HL-60/S4 (cell line): ENCODE data around the gene HINFP.
"Not testable (repeated sequence)": the region's sequence is repeated elsewhere in the genome, so short reads cannot be mapped to it uniquely, and the experiment has no call there.

Source experiments
- in situ Hi-C: fragments of 300-500 bp; cut with MboI; formaldehyde crosslinking; loops from 2 replicates; pipeline ENCODE4 v1.14.3; 2022; ENCODE audit warnings: low sequenced_read_pairs

HINFP gene

DNA sequence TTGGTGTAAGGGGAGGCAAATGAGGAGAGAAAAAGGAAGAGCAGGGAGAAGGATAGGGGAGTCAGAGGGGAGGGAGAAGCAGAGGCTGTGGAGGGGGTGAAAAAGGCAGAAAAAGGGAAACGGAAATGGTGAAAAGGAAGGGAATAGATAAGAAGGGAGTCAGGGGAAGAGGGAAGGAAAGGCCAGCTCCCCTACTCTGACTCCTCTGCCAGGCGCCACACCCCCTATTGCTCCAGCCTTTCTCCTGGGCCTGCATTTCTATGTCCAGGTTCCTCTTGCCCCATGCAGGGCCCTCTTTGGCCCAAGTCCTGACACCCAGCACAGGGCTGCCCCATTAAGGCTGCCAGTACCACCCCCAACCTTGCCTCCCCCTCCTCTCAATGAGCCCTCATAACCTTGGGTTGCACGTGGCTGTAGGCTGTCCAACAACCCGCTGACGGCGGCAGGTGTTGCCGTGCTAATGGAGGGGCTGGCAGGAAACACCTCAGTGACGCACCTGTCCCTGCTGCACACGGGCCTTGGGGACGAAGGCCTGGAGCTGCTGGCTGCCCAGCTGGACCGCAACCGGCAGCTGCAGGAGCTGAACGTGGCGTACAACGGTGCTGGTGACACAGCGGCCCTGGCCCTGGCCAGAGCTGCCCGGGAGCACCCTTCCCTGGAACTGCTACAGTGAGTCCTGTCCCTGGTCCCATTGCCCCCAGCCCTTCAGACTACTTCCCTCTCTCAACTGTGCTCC is 60.5 kb downstream of the HINFP start:
- in situ Hi-C loops, result no loop called here

DNA sequence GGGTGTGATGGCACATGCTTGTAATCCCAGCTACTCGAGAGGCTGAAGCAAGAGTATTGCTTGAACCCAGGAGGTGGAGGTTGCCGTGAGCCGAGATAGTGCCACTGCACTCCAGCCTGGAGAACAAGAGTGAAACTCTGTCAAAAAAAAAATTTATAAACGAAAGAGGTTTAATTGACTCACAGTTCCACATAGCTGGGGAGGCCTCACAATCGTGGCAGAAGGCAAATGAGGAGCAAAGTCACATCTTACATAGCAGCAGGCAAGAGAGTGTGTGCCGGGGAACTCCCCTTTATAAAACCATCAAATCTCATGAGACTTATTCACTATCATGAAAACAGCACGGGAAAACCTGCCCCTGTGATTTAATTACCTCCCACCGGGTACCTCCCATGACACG is 63.0 kb downstream of the HINFP start:
- in situ Hi-C loops, result not testable (repeated sequence)
